ENCODE results near the gene MYO1G.

Gene MYO1G

GRCh38 chr7:44966731-44967538, 11.9 kb downstream of the MYO1G start:
- no peak for DNase-seq (ENCODE audit: low read depth)

- DNase-seq (ENCODE audit: low read depth), result no peak
These were observed 12.7 kb downstream of the MYO1G start for GRCh38 chr7:44965937-44966730.

GRCh38 chr7:44965441-44965903, 13.3 kb downstream of the MYO1G start:
- DNase-seq (ENCODE audit: low read depth), result no peak

- DNase-seq (ENCODE audit: low read depth), result no peak
These were observed 13.9 kb downstream of the MYO1G start for GRCh38 chr7:44964831-44965440.

GRCh38 chr7:44964384-44964830, 14.4 kb downstream of the MYO1G start:
- DNase-seq (ENCODE audit: low read depth), result no peak

GRCh38 chr7:44963364-44964290, 15.2 kb downstream of the MYO1G start:
- DNase-seq (ENCODE audit: low read depth), result no peak

- DNase-seq (ENCODE audit: low read depth), result no peak
These were observed 16.1 kb downstream of the MYO1G start for GRCh38 chr7:44962483-44963251.

GRCh38 chr7:44961844-44962482, 16.9 kb downstream of the MYO1G start:
- no peak for DNase-seq (ENCODE audit: low read depth)

- DNase-seq (ENCODE audit: low read depth), result no peak
These were observed 18.7 kb downstream of the MYO1G start for GRCh38 chr7:44960011-44960580.

- no peak for DNase-seq (ENCODE audit: low read depth)
These were observed 19.3 kb downstream of the MYO1G start for GRCh38 chr7:44959433-44959951.

GRCh38 chr7:44958645-44959344, 20.0 kb downstream of the MYO1G start:
- no peak for DNase-seq (ENCODE audit: low read depth)

GRCh38 chr7:44956157-44956766, 22.6 kb downstream of the MYO1G start:
- no peak for DNase-seq (ENCODE audit: low read depth)

GRCh38 chr7:44955733-44956132, 23.1 kb downstream of the MYO1G start:
- no peak for DNase-seq (ENCODE audit: low read depth)

GRCh38 chr7:44953156-44953555, 25.7 kb downstream of the MYO1G start:
- no peak for DNase-seq (ENCODE audit: low read depth)

- DNase-seq (ENCODE audit: low read depth), result no peak
These were observed 29.5 kb downstream of the MYO1G start for GRCh38 chr7:44949303-44949702.

GRCh38 chr7:44945479-44945878, 33.3 kb downstream of the MYO1G start:
- DNase-seq (ENCODE audit: low read depth), result no peak

GRCh38 chr7:44944821-44945220, 34.0 kb downstream of the MYO1G start:
- DNase-seq (ENCODE audit: low read depth), result no peak

- no peak for DNase-seq (ENCODE audit: low read depth)
These were observed 35.2 kb downstream of the MYO1G start for GRCh38 chr7:44943631-44944030.

GRCh38 chr7:44937426-44937825, 41.4 kb downstream of the MYO1G start:
- DNase-seq (ENCODE audit: low read depth), result no peak
